ENCODE results near the gene INTS2. TPM values are rescaled to one million over a fixed set of nuclear protein-coding genes. Genes with fewer than 3 reads are reported as not detected.

The INTS2 gene
- total RNA-seq, 1 donor from 2014 or later, result 10.3 TPM

- no peak for DNase-seq (ENCODE audit: extremely low read depth, low read depth, low spot score)
Measured at GRCh38 chr17:61856035-61856434, 71.7 kb downstream of the INTS2 start.

DNA sequence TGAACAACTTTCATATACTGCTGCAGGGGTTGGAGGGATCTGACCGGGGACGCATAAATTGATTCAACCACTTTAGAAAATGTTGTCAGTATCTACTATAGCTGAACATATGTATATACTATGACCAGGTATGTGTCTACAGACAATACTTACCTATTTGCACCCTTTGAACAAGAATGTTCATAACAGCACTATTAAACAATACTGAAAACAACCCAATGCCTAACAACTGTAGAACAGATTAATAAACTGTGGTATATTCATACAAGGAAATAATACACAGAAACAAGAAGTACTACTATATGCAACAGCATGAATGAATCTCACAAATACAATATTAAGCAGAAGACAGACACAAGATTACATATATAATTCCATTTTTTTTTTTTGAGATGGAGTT lies 74.9 kb downstream of the INTS2 start:
- no peak for DNase-seq (ENCODE audit: extremely low read depth, low read depth, low spot score)

GRCh38 chr17:61849674-61850073 lies 78.1 kb downstream of the INTS2 start:
- DNase-seq (ENCODE audit: extremely low read depth, low read depth, low spot score), result no peak

GRCh38 chr17:61848896-61849295 lies 78.9 kb downstream of the INTS2 start:
- no peak for DNase-seq (ENCODE audit: extremely low read depth, low read depth, low spot score)

DNA sequence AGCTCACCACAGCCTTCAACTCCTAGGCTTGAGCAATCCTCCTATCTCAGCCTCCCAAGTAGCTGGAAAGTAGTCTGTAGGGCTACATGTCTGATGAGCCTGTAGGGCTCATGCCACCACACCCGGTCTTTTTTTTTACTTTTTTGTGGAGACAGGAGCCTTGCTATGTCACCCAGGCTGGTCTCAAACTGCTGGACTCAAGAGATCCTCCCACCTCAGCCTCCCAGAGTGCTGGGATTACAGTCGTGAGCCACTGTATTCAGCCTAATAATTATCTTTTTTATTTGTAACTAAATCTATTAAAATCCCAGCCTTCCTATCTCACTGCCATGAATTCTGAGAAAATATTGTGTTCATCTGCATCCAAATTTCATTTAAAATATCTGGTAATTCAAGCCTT lies 79.5 kb downstream of the INTS2 start:
- DNase-seq (ENCODE audit: extremely low read depth, low read depth, low spot score), result no peak

GRCh38 chr17:61847659-61848058 lies 80.1 kb downstream of the INTS2 start:
- DNase-seq (ENCODE audit: extremely low read depth, low read depth, low spot score), result no peak

- DNase-seq (ENCODE audit: extremely low read depth, low read depth, low spot score), result no peak
Measured at GRCh38 chr17:61846761-61847375, 80.9 kb downstream of the INTS2 start.

GRCh38 chr17:61846088-61846487 lies 81.7 kb downstream of the INTS2 start:
- no peak for DNase-seq (ENCODE audit: extremely low read depth, low read depth, low spot score)

- DNase-seq (ENCODE audit: extremely low read depth, low read depth, low spot score), result no peak
Measured at GRCh38 chr17:61843435-61843834, 84.3 kb downstream of the INTS2 start.

DNA sequence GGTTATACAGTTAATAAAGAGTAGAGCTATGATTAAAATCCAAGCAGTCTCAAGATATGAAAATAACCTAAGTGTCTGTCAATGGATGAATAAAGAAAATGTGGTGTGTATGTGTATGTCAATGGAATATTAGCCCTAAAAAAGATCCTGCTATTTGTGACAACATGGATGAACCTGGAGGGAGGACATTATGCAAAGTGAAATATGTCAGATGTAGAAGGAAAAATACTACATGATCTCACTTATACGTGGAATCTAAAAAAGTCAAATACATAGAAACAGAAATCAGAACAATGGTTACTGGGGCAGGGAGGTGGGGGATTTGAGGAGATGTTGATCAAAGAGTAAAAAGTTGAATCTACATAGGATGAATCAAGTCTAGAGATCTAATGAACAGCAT lies 84.9 kb downstream of the INTS2 start:
- no peak for DNase-seq (ENCODE audit: extremely low read depth, low read depth, low spot score)

DNA sequence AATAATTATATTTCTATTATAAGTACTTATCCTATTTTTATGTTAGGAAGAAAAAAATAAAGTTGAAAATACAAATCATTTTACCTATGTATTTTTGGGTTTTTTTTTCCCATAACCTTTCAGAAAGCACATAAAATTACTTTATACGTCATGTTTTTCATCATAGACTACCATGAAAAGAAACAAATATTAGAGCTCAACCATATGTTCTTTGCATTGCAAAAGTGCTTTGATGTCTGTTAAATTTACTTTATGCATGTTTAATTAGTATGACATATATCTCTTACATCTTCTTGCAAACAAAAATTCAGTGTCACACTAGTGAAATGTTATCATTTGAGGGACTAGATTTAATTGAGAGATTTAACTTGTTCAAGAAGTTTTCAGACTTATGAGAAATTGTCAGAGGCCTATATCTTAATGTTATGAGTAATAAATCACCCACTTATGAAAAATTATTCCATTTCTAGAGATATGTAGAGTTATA lies 88.4 kb downstream of the INTS2 start:
- no peak for DNase-seq (ENCODE audit: extremely low read depth, low read depth, low spot score)

GRCh38 chr17:61837175-61838051 lies 90.4 kb downstream of the INTS2 start:
- DNase-seq (ENCODE audit: extremely low read depth, low read depth, low spot score), result peak; percentile 65

- no peak for DNase-seq (ENCODE audit: extremely low read depth, low read depth, low spot score)
Measured at GRCh38 chr17:61836266-61837174, 91.3 kb downstream of the INTS2 start.

GRCh38 chr17:61835606-61836005 lies 92.2 kb downstream of the INTS2 start:
- DNase-seq (ENCODE audit: extremely low read depth, low read depth, low spot score), result no peak

- DNase-seq (ENCODE audit: extremely low read depth, low read depth, low spot score), result no peak
Measured at GRCh38 chr17:61834610-61835009, 93.2 kb downstream of the INTS2 start.

- peak; percentile 7 for DNase-seq (ENCODE audit: extremely low read depth, low read depth, low spot score)
Measured at GRCh38 chr17:61833536-61834193, 94.1 kb downstream of the INTS2 start.

DNA sequence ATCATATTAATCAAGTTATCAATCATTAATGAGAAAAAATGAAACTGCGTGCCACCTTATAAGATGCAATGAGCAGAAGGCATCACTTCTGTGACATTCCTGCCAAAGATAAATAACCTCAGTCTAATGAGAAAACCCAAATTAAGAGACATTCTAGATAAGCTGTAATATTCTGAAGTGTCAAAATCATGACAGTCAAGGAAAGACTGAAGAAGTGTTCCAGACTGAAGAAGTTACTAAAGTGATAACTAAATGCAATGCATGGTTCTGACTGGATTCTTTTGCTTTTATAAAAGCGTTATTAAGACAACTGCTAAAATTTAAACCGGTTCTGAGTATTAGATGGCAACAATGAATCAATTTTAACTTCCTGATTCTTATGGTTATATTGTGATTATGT lies 95.3 kb downstream of the INTS2 start:
- DNase-seq (ENCODE audit: extremely low read depth, low read depth, low spot score), result no peak

DNA sequence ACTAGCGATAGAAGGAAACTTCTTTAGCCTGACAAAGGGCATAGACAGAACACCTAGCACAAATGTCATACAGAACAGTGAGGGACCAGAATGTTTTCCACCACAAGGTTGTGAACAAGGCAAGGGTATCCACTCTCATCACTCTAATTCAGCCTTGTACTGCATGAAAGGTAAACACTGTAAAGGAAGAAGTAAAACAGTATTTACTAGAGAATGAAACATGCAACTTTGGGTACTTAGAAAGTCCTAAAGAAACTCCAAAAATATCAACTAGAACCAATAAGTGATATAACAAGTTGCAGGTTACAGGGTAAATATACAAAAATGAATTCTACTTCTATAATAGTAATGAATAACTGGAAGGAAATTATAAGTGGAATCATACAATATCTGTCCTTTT lies 96.7 kb downstream of the INTS2 start:
- DNase-seq (ENCODE audit: extremely low read depth, low read depth, low spot score), result no peak

- DNase-seq (ENCODE audit: extremely low read depth, low read depth, low spot score), result no peak
Measured at GRCh38 chr17:61828694-61829093, 99.1 kb downstream of the INTS2 start.

DNA sequence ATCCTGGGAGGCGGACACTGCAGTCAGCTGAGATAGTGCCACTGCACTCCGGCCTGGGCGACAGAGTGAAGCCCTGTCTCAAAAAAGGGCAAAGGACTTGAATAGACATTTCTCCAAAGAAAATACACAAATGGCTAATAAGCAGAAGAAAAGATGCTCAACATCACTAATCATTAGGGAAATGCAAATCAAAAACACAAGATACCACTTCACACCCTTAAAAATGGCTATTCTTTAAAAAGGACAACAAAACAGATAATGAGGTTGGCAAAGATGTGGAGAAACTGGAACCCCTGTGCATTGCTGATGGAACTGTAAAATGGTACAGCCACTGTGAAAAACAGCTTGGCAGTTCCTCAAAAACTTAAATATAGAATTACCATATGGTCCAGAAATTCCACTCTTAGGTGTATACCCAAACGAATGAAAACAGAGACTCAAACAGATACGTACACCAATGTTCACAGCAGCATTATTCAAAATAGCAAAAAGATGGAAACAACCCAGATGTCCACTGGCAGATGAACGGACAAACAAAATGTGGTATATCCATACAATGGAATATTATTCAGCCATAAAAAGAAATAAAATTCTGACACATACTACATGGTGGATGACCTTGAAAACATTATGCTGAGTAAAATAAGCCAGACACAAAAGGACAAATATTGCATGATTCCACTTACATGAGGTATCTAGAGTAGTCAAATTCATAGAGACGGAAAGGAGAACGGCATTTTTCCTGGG lies 100.0 kb downstream of the INTS2 start:
- no peak for DNase-seq (ENCODE audit: extremely low read depth, low read depth, low spot score)
